ENCODE measurements around the gene RIN3. TPM values are rescaled to one million over a fixed set of nuclear protein-coding genes. Genes with fewer than 3 reads are reported as not detected.

The RIN3 gene
- total RNA-seq, 1 experiment from 2014 or later, result 14.8 TPM

DNA sequence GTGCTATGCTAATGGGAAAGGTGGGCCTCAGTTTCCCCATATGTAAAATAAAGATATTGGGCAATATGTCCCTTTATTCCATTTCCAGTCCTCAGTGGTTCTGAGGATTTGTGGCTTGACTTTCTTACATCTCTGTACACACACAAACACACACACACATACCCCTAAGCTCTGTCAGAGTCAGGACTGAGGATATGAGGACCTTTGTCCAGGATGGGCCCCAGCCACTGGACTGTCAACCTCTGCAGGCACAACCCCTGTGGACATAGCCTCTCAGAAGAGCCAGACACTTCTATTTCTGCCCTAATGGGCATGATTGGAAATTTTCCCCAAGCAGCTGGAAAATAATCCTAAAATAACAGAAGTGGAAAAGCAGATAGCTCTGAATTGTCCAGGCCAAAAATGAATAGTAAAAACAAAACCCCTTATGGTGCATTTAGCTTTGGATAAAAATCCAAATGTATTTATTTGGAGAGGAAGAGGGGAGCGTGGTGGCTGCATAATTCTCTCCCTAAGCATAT, 50.2 kb downstream of the RIN3 start:
- BruUV-seq (replicated peaks), result no TSS peak
- TF ChIP-seq EZH2 (IDR thresholded peaks at IDR 0.05; ENCODE audit: low read depth), result no peak
- no peak overlapping the region for H2AFZ ChIP-seq
- intact Hi-C loops (cut with micrococcal nuclease; ENCODE audit: unreplicated experiment), result no loop called here
- no peaks in the 10 kb centered on the region; the same call in 1 of the 2 replicates for H3K9me3 ChIP-seq (ENCODE audit: insufficient read depth, low read depth)
- H3K27ac ChIP-seq, result peak overlapping the region; percentile 87
- no peak overlapping the region for H3K4me3 ChIP-seq
- POLR2A ChIA-PET (ENCODE audit: unreplicated experiment), result no interaction called here
- no peak for DNase-seq
- peaks cover 52% of the 10 kb centered on the region for H3K4me1 ChIP-seq (replicated peaks; ENCODE audit: insufficient read depth)
- H4K20me1 ChIP-seq (ENCODE audit: insufficient read depth), result no peaks in the 10 kb centered on the region
- peaks cover 37% of the 10 kb centered on the region for H3F3A ChIP-seq (ENCODE audit: insufficient read depth, low read depth)
- H3K79me2 ChIP-seq (ENCODE audit: low read depth), result peaks cover 42% of the 10 kb centered on the region
- H3K27me3 ChIP-seq (ENCODE audit: insufficient read depth, low read depth), result no peaks in the 10 kb centered on the region
- peaks cover 10% of the 10 kb centered on the region for H3K36me3 ChIP-seq (ENCODE audit: low read depth)
- no peaks in the 10 kb centered on the region for H3K9me2 ChIP-seq (ENCODE audit: insufficient read depth)
- CTCF ChIA-PET, result interaction anchor here (0.6 kb wide), 1 partner anchor 526 kb away, joined by 6 read pairs; no protein-coding TSS in a partner anchor
- H3K4me2 ChIP-seq, result peak overlapping the region; percentile 70

- DNase-seq, result no peak
- POLR2A ChIA-PET (ENCODE audit: unreplicated experiment), result no interaction called here
- TF ChIP-seq EZH2 (IDR thresholded peaks at IDR 0.05; ENCODE audit: low read depth), result no peak
- H3F3A ChIP-seq (ENCODE audit: insufficient read depth, low read depth), result peaks cover 37% of the 10 kb centered on the region
- H3K27me3 ChIP-seq (ENCODE audit: insufficient read depth, low read depth), result no peaks in the 10 kb centered on the region
- peak overlapping the region; percentile 70 for H3K4me2 ChIP-seq
- peak overlapping the region; percentile 87 for H3K27ac ChIP-seq
- CTCF ChIA-PET, result interaction anchor here (0.6 kb wide), 2 partner anchors 53 to 59 kb away, joined by 3 read pairs; no protein-coding TSS in a partner anchor
- intact Hi-C loops (cut with micrococcal nuclease; ENCODE audit: unreplicated experiment), result loop anchor here (1.0 kb wide), 1 partner anchor 92 kb away; no protein-coding TSS in a partner anchor
- BruUV-seq (replicated peaks), result no TSS peak
- no peak overlapping the region for H2AFZ ChIP-seq
- no peaks in the 10 kb centered on the region for H3K9me2 ChIP-seq (ENCODE audit: insufficient read depth)
- no peak overlapping the region for H3K4me3 ChIP-seq
- H4K20me1 ChIP-seq (ENCODE audit: insufficient read depth), result no peaks in the 10 kb centered on the region
- H3K79me2 ChIP-seq (ENCODE audit: low read depth), result peaks cover 42% of the 10 kb centered on the region
- peaks cover 10% of the 10 kb centered on the region for H3K36me3 ChIP-seq (ENCODE audit: low read depth)
- peaks cover 52% of the 10 kb centered on the region for H3K4me1 ChIP-seq (replicated peaks; ENCODE audit: insufficient read depth)
- no peaks in the 10 kb centered on the region; the same call in 1 of the 2 replicates for H3K9me3 ChIP-seq (ENCODE audit: insufficient read depth, low read depth)
These were observed 50.9 kb downstream of the RIN3 start for GRCh38 chr14:92564344-92565039.

GRCh38 chr14:92565040-92565717, 51.6 kb downstream of the RIN3 start:
- H3K27ac ChIP-seq, result peak overlapping the region; percentile 87
- peaks cover 42% of the 10 kb centered on the region for H3K79me2 ChIP-seq (ENCODE audit: low read depth)
- BruUV-seq (replicated peaks), result TSS peak; percentile 69
- no peaks in the 10 kb centered on the region for H3K27me3 ChIP-seq (ENCODE audit: insufficient read depth, low read depth)
- H3K36me3 ChIP-seq (ENCODE audit: low read depth), result peaks cover 10% of the 10 kb centered on the region
- H3F3A ChIP-seq (ENCODE audit: insufficient read depth, low read depth), result peaks cover 37% of the 10 kb centered on the region
- DNase-seq, result peak; percentile 5 to 79
- no peak overlapping the region for H2AFZ ChIP-seq
- peak overlapping the region; percentile 30 for H3K4me3 ChIP-seq
- intact Hi-C loops (cut with micrococcal nuclease; ENCODE audit: unreplicated experiment), result loop anchor here (1.0 kb wide), 1 partner anchor 93 kb away; no protein-coding TSS in a partner anchor
- POLR2A ChIA-PET (ENCODE audit: unreplicated experiment), result interaction anchor here (0.6 to 0.7 kb wide), 3 partner anchors 11 to 106 kb away, joined by 3 to 4 read pairs (median 3); no protein-coding TSS in a partner anchor
- TF ChIP-seq CTCF (conservative IDR thresholded peaks at IDR 0.05) (no peak), EZH2 (IDR thresholded peaks at IDR 0.05; ENCODE audit: low read depth) (no peak)
- peak overlapping the region; percentile 70 for H3K4me2 ChIP-seq
- H3K4me1 ChIP-seq (replicated peaks; ENCODE audit: insufficient read depth), result peaks cover 52% of the 10 kb centered on the region
- CTCF ChIA-PET, result interaction anchor here (0.6 to 1.0 kb wide), 3 partner anchors 21 to 58 kb away, joined by 3 to 4 read pairs (median 3); no protein-coding TSS in a partner anchor
- no peaks in the 10 kb centered on the region for H3K9me2 ChIP-seq (ENCODE audit: insufficient read depth)
- H4K20me1 ChIP-seq (ENCODE audit: insufficient read depth), result no peaks in the 10 kb centered on the region
- no peaks in the 10 kb centered on the region; the same call in 1 of the 2 replicates for H3K9me3 ChIP-seq (ENCODE audit: insufficient read depth, low read depth)
